Psoas muscle (tissue), 8 donors: ENCODE results near the gene MID1. TPM values are rescaled to one million over a fixed set of nuclear protein-coding genes. Genes with fewer than 3 reads are reported as not detected.

Source experiments
- ATAC-seq, 4 donors: fragments of 200-7000 bp; cut with Tn5 transposase; one replicate each; pipeline ENCODE4 v1.9.1; 2020; ENCODE audit warnings: moderate library complexity in 3 of 4, mild to moderate bottlenecking in 2 of 4
- DNase-seq, 2 donors: peaks; one replicate each; pipeline ENCODE4 v3.0.0-alpha.2; 2020
- H3K27ac ChIP-seq: fragments of 200-600 bp; one replicate; pipeline ENCODE4 v1.8.0; 2022
- H3K27me3 ChIP-seq, 3 donors: fragments of 200-600 bp in 1 of 3; one replicate each; pipeline versions ENCODE4 v1.6.1 to v1.8.0; 2013 to 2022; ENCODE audit warnings: low read length in 2 of 3, mild to moderate bottlenecking in 2 of 3, moderate library complexity in 1 of 3; ENCODE audit not compliant: insufficient read depth in 3 of 3
- H3K36me3 ChIP-seq, 2 donors: fragments of 200-600 bp in 1 of 2; one replicate each; pipeline versions ENCODE4 v1.6.1 to v1.8.0; 2013 to 2022; ENCODE audit warnings: low read depth in 1 of 2, mild to moderate bottlenecking in 1 of 2, moderate library complexity in 1 of 2; ENCODE audit not compliant: insufficient read depth in 1 of 2
- H3K4me1 ChIP-seq: fragments of 200-600 bp; one replicate; pipeline ENCODE4 v1.8.0; 2022
- H3K4me3 ChIP-seq: fragments of 200-600 bp; one replicate; pipeline ENCODE4 v1.8.0; 2022; ENCODE audit warnings: mild to moderate bottlenecking
- H3K9me3 ChIP-seq: fragments of 200-600 bp; one replicate; pipeline ENCODE4 v1.8.0; 2022
- CTCF ChIP-seq: fragments of 200-600 bp; IDR thresholded peaks from one replicate; pipeline ENCODE4 v1.8.0; 2022; ENCODE audit warnings: antibody characterized with exemption
- WGBS, 3 donors: extraction: QIAGEN DNeasy Blood & Tissue Kit; methylation state at CpG; one replicate each; pipeline versions ENCODE4 v1.1.6 to v1.1.7; 2013; 5-methylcytosine and 5-hydroxymethylcytosine counted together
- intact Hi-C, 2 donors: fragments of 100-400 bp; cut with DNase I; formaldehyde crosslinking; loops; one replicate each; pipeline versions ENCODE4 v1.11.0 to v1.14.2; 2022
- polyA plus RNA-seq, 3 donors: library from polyadenylated mRNA; stranded (reverse); fragments of 200-250 nt; gene quantifications; one replicate each; pipeline ENCODE4 v1.2.3, GENCODE V29; 2013
- total RNA-seq, 4 donors: library from RNA; stranded (reverse); fragmentation: NEBNext Ultra II Directional in 2 of 4; extraction: Animal tissue kit (Norgen Biotek cat#: 25700) in 2 of 4; gene quantifications; one replicate each; pipeline versions ENCODE4 v1.2.1 to v1.2.4, GENCODE V29; 2021 to 2023
- donor health status: healthy with polysubstance abuse.
- donor health status: DM: no; HTN: no; CAD: no; lungs with moderate emphysema.
- donor health status: Bipolar disorder and iron deficiency.
- donor health status: healthy.
- donor health status: DM: yes; HTN: yes; CAD: no.
- donor health status: DM: no; HTN: no; CAD: no.
- donor health status: DM: no; HTN: no; CAD: no.
- donor health status: DM: yes; HTN: yes; CAD: no.

Gene MID1
- total and polyA plus RNA-seq, 7 donors: 0.28 to 1.6 (median 0.90) TPM

- no peak overlapping the region for H3K27ac ChIP-seq
- ATAC-seq (no peak), DNase-seq (no peak)
- no peak for TF ChIP-seq CTCF
- H3K27me3 ChIP-seq: no peaks in the 10 kb centered on the region
- no peaks in the 10 kb centered on the region for H3K36me3 ChIP-seq
- intact Hi-C loops: no loop called here
- no peak overlapping the region for H3K4me3 ChIP-seq
- H3K4me1 ChIP-seq: no peaks in the 10 kb centered on the region
- WGBS, 3 donors: 6 to 14% (median 13%) methylated on average over 2 of the region's 2 CpGs
- no peaks in the 10 kb centered on the region for H3K9me3 ChIP-seq
Measured at GRCh38 chrX:10398215-10398614, 222.2 kb downstream of the MID1 start.

GRCh38 chrX:10397349-10397748 is 223.0 kb downstream of the MID1 start:
- H3K4me1 ChIP-seq: no peaks in the 10 kb centered on the region
- no peaks in the 10 kb centered on the region for H3K9me3 ChIP-seq
- 56 to 69% (median 60%) methylated on average over 3 of the region's 3 CpGs for WGBS, 3 donors
- no peak for DNase-seq
- ATAC-seq: no peak
- H3K36me3 ChIP-seq: no peaks in the 10 kb centered on the region
- intact Hi-C loops: no loop called here
- H3K4me3 ChIP-seq: no peak overlapping the region
- TF ChIP-seq CTCF: no peak
- no peaks in the 10 kb centered on the region for H3K27me3 ChIP-seq
- no peak overlapping the region for H3K27ac ChIP-seq

GRCh38 chrX:10395643-10396042 is 224.7 kb downstream of the MID1 start:
- H3K36me3 ChIP-seq: no peaks in the 10 kb centered on the region
- intact Hi-C loops: no loop called here

More at GRCh38 chrX:10395643-10396042, 224.7 kb downstream of the MID1 start:
- no peaks in the 10 kb centered on the region for H3K27me3 ChIP-seq
- ATAC-seq (no peak), DNase-seq (no peak)
- H3K27ac ChIP-seq: no peak overlapping the region
- H3K9me3 ChIP-seq: no peaks in the 10 kb centered on the region
- 65 to 84% (median 79%) methylated on average over 6 of the region's 6 CpGs for WGBS, 3 donors
- no peaks in the 10 kb centered on the region for H3K4me1 ChIP-seq
- H3K4me3 ChIP-seq: no peak overlapping the region
- no peak for TF ChIP-seq CTCF
